Fibroblast of skin of right quadriceps (primary cell): ENCODE results near the gene C10orf53.
"Not testable (repeated sequence)": the region's sequence is repeated elsewhere in the genome, so short reads cannot be mapped to it uniquely, and the experiment has no call there.

Experiments used
- DNase-seq: peaks from one replicate; pipeline ENCODE4 v3.0.0-alpha.2; 2013

Gene C10orf53

GRCh38 chr10:49652421-49653272 lies 26.8 kb upstream of the C10orf53 start:
- DNase-seq = no peak

DNA sequence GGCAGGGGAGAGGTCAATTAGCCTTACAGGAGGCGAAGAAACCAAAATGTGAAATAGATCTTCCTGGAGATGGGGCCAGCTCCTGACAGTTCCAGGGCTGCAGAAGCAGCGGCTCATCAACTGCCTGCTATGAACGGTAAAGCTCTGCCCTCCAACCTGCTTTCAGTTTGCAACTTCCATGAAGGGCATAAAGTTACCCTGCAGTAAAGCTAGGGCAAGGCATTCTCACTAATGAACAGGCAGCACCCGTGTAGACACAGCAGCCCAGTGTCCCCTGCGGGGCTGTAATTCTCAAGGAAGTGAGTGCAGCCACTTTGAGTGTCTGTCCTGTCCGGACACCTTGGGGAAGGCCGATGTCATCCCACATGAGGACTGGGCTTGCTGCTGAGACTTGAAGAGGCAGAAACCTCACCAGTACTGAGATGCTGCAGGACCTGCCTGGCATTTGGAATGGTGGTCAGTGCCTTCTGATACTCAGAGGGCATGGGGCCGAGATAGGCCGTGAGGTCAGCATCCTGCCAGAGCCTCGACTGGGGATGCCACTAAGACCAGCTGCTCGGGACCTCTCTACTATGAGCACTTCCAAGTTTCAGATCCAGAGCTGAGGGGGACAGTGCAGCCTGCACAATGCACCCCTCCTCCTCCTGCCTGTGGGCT lies 26.1 kb upstream of the C10orf53 start:
- DNase-seq = no peak

- DNase-seq = no peak
Observed at GRCh38 chr10:49654036-49654693, 25.3 kb upstream of the C10orf53 start.

DNA sequence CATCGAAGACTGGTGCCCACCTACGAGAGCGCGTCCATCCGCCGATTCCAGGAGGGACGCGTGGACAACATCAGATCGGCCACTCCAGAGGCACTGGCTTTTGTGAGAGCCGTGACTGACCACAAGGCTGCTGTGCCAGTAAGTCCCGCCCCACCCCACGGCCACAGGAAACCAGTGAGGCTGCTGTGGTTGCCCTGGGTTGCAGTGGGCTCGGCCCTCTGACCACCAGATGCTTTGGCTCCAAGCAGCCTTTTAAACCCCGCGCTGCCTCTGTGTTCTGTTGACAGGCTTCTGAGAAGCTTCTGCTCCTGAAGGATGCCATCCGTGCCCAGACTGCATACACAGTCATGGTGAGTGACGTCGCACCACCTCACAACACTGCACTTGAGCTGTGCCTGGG lies 24.4 kb upstream of the C10orf53 start:
- no peak for DNase-seq

DNA sequence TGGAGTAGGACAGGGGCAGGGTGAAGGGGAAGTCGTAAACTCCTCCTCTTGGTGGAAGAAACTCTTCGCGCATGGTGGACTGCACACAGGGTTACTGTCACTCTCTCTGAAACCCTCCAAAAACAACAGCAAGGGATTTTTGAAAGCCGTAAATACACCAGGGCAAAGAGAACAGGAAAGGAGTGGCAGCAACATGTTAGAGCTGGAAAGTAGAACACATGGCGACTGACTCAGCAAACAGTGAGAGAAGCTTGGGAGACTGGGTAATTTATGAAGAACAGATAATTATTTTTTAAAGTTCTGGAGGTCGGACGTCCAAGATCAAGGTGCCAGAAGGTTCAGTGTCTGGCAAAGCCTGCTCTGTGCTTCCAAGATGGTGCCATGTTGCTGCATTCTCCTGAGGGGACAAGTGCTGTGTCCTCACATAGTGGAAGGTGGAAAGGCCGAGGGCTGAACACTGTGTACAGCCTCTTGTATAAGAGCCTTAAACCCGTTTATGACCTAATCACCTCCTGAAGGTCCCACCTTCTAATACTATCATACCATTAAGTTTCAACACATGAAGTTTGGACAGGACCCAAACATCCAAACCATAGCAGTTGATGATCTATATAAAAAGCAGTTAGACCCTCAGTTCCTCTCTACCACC lies 22.5 kb upstream of the C10orf53 start:
- no peak for DNase-seq

DNA sequence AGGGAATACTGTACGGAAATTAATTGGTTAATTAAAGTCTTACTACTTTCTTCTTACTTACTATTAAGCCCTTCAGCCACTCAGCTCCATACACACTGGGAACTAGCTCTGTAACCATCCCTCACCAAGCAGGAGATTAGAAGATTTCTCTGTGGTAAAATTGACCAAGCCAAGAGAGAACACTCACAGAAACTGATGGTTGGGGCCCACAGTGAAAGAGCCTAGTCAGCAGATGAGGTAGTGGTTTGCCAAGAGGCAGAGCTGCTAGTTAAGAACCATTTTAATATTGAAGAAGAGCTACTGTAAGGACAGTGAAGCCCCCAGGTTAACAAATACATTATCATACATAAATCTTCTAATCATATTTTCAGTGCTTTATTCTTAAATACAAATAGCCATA lies 21.8 kb upstream of the C10orf53 start:
- no peak for DNase-seq

GRCh38 chr10:49661140-49661856 lies 18.2 kb upstream of the C10orf53 start:
- DNase-seq = no peak

- no peak for DNase-seq
Observed at GRCh38 chr10:49662169-49662830, 17.2 kb upstream of the C10orf53 start.

GRCh38 chr10:49663596-49663995 lies 15.9 kb upstream of the C10orf53 start:
- DNase-seq = no peak

DNA sequence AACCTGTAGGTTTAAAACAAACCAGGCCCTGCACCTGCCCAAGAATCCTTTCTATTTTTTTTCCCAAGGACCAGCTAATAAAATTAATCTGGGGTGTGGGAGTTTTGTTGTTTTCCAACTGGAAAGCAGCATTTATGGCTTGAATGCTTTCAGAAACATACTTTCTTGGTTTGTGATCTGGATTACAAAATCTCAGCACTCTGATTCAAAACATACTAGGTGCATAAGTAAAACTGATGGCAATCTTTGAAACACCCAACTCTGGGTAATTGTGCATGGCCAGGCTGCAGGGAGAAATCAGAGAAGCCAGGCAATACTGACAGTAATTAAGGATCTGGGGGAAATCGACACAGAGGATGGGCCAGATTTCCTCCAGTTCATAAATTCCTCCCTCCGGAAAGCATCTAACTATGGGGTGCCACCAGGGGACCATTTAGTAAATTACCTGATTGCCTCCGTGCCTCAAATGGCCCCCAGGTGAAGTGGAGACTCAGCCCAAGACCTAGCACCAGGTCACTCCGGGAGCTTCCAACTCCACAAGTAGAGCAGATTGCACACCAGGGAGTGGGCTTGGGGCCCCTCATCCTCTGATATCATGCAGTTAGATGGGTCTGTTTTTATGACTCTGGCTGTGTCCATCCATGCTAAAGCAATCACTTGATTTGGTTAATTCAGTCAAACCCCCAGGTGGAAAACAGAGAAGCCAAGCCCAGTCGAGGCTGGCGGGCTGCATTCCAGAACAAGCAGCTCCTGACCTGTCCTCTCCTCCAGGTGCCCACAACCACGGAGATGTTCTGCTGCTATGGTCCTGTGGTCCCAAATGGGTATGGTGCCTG lies 15.2 kb upstream of the C10orf53 start:
- DNase-seq = no peak

DNA sequence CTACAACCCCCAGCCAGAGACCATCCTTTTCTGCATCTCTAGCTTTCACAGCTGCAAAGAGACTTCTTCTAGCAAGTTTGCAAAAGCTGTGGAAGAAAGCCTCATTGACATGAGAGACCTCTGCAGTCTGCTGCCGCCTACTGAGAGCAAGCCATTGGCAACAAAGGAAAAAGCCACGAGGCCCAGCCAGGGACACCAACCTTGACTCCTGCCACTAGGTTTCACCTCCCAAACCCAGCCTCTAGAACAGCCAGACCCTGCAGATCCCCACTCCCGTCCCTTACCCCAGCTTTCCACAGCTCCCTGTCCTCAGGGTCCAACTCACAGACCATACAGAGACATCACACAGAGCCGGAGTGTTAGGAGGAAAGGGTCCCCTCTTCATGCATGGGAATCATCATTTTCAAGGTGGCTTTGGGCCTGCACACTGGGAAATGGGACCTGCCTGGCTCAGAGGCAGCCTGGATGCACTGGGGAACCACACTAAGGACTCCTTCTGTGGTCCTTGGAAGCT lies 14.6 kb upstream of the C10orf53 start:
- DNase-seq = no peak

DNA sequence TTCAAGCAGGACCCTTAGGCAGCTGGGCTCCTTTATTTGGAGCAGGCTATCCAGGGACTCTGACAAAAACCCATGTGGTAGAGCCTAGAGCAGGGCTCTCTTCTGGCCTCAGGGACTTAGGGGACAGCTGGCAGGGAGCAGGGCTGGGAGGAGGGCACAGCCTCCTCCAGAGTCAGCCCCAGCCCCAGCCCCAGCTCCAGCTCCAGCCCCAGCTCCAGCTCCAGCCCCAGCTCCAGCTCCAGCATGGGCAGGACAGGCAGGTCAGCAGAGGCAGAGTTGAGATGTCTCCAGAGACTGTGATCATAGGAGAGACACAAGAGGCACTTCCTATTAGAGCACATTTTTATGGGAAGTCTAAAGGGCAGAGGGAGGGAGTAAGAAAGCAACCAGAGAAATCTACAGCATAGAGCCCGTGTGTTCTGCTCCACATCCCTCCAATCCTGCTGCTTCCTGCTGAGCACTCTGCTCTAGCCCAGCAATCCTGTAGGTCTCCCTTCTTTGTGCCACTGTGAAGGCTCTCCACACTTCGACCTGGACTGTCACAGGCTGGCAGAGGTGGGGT lies 13.3 kb upstream of the C10orf53 start:
- no peak for DNase-seq

GRCh38 chr10:49666685-49667084 lies 12.8 kb upstream of the C10orf53 start:
- no peak for DNase-seq

- DNase-seq = no peak
Observed at GRCh38 chr10:49667991-49668390, 11.5 kb upstream of the C10orf53 start.

GRCh38 chr10:49668684-49669083 lies 10.8 kb upstream of the C10orf53 start:
- no peak for DNase-seq

GRCh38 chr10:49678827-49679479 lies 498 bp upstream of the C10orf53 start:
- no peak for DNase-seq

GRCh38 chr10:49682449-49682848 lies 3.0 kb downstream of the C10orf53 start:
- not testable (repeated sequence) for DNase-seq

GRCh38 chr10:49682879-49683278 lies 3.4 kb downstream of the C10orf53 start:
- DNase-seq = no peak

GRCh38 chr10:49686651-49687050 lies 7.2 kb downstream of the C10orf53 start:
- DNase-seq = no peak

DNA sequence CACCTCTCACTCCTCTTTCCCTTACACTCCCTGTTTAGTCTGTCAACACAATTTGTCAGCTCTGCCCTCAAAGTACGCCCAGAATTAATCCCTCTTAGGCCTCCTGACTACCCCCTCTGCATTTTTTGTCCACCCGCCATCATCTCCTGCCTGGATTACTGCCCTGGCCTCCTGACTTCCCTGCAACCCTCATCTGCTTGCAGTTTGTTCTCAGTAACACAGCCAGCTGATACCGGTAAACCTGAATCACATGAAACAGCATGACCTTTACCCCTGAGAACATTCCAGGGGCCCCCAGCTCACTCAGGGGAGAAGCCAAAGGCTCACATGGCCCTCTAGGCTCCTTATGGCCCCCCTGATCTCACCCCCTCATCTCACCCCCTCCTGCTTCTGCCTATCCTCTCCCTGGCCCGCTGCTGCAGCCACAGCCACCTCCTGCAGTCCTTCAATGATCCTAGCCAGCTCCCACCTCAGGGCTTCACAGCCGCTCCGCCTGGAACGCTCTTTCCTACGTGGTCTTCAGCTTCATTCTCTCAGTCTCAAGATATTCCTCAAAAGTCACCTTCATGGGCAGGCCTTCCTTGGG lies 8.9 kb downstream of the C10orf53 start:
- DNase-seq = no peak
